Psoas muscle (tissue), 8 donors: ENCODE data around the gene GIMAP2. TPM values are rescaled to one million over a fixed set of nuclear protein-coding genes. Genes with fewer than 3 reads are reported as not detected.
"Not testable (repeated sequence)": the region's sequence is repeated elsewhere in the genome, so short reads cannot be mapped to it uniquely, and the experiment has no call there.

Experiments
- ATAC-seq, 4 donors: fragments of 200-7000 bp; cut with Tn5 transposase; one replicate each; pipeline ENCODE4 v1.9.1; 2020; ENCODE audit warnings: moderate library complexity in 3 of 4, mild to moderate bottlenecking in 2 of 4
- DNase-seq, 2 donors: peaks; one replicate each; pipeline ENCODE4 v3.0.0-alpha.2; 2020
- H3K27ac ChIP-seq: fragments of 200-600 bp; one replicate; pipeline ENCODE4 v1.8.0; 2022
- H3K27me3 ChIP-seq, 3 donors: fragments of 200-600 bp in 1 of 3; one replicate each; pipeline versions ENCODE4 v1.6.1 to v1.8.0; 2013 to 2022; ENCODE audit warnings: low read length in 2 of 3, mild to moderate bottlenecking in 2 of 3, moderate library complexity in 1 of 3; ENCODE audit not compliant: insufficient read depth in 3 of 3
- H3K36me3 ChIP-seq, 2 donors: fragments of 200-600 bp in 1 of 2; one replicate each; pipeline versions ENCODE4 v1.6.1 to v1.8.0; 2013 to 2022; ENCODE audit warnings: low read depth in 1 of 2, mild to moderate bottlenecking in 1 of 2, moderate library complexity in 1 of 2; ENCODE audit not compliant: insufficient read depth in 1 of 2
- H3K4me1 ChIP-seq: fragments of 200-600 bp; one replicate; pipeline ENCODE4 v1.8.0; 2022
- H3K4me3 ChIP-seq: fragments of 200-600 bp; one replicate; pipeline ENCODE4 v1.8.0; 2022; ENCODE audit warnings: mild to moderate bottlenecking
- H3K9me3 ChIP-seq: fragments of 200-600 bp; one replicate; pipeline ENCODE4 v1.8.0; 2022
- WGBS, 3 donors: extraction: QIAGEN DNeasy Blood & Tissue Kit; methylation state at CpG; one replicate each; pipeline versions ENCODE4 v1.1.6 to v1.1.7; 2013; 5-methylcytosine and 5-hydroxymethylcytosine counted together
- intact Hi-C, 2 donors: fragments of 100-400 bp; cut with DNase I; formaldehyde crosslinking; loops; one replicate each; pipeline versions ENCODE4 v1.11.0 to v1.14.2; 2022
- polyA plus RNA-seq, 3 donors: library from polyadenylated mRNA; stranded (reverse); fragments of 200-250 nt; gene quantifications; one replicate each; pipeline ENCODE4 v1.2.3, GENCODE V29; 2013
- total RNA-seq, 4 donors: library from RNA; stranded (reverse); fragmentation: NEBNext Ultra II Directional in 2 of 4; extraction: Animal tissue kit (Norgen Biotek cat#: 25700) in 2 of 4; gene quantifications; one replicate each; pipeline versions ENCODE4 v1.2.1 to v1.2.4, GENCODE V29; 2021 to 2023
- TF ChIP-seq, protein P1 (sequence below): fragments of 200-600 bp; IDR thresholded peaks from one replicate; pipeline ENCODE4 v1.8.0; 2022; ENCODE audit warnings: antibody characterized with exemption
- donor health status: healthy with polysubstance abuse.
- donor health status: DM: no; HTN: no; CAD: no; lungs with moderate emphysema.
- donor health status: Bipolar disorder and iron deficiency.
- donor health status: healthy.
- donor health status: DM: yes; HTN: yes; CAD: no.
- donor health status: DM: no; HTN: no; CAD: no.
- donor health status: DM: no; HTN: no; CAD: no.
- donor health status: DM: yes; HTN: yes; CAD: no.

Gene GIMAP2
- total and polyA plus RNA-seq, 7 donors = 1.4 to 5.3 (median 2.3) TPM

- H3K9me3 ChIP-seq, DNase-seq, H3K4me3 ChIP-seq, H3K36me3 ChIP-seq, ATAC-seq, H3K27me3 ChIP-seq, H3K27ac ChIP-seq, intact Hi-C loops, H3K4me1 ChIP-seq: not testable (repeated sequence)
- 64 to 87% (median 67%) methylated on average over 1 to 2 of the region's 2 CpGs for WGBS, 3 donors
Measured at GRCh38 chr7:150680364-150680763, 5.1 kb upstream of the GIMAP2 start.

- Histone ChIP-seq H3K27ac (peak overlapping the region; percentile 58), H3K36me3 (no peaks in the 10 kb centered on the region), H3K9me3 (no peaks in the 10 kb centered on the region), H3K4me3 (peak overlapping the region; percentile 56), H3K27me3 (no peaks in the 10 kb centered on the region), H3K4me1 (no peaks in the 10 kb centered on the region)
- DNase-seq (no peak), ATAC-seq (no peak)
- TF ChIP-seq, protein P1, sequence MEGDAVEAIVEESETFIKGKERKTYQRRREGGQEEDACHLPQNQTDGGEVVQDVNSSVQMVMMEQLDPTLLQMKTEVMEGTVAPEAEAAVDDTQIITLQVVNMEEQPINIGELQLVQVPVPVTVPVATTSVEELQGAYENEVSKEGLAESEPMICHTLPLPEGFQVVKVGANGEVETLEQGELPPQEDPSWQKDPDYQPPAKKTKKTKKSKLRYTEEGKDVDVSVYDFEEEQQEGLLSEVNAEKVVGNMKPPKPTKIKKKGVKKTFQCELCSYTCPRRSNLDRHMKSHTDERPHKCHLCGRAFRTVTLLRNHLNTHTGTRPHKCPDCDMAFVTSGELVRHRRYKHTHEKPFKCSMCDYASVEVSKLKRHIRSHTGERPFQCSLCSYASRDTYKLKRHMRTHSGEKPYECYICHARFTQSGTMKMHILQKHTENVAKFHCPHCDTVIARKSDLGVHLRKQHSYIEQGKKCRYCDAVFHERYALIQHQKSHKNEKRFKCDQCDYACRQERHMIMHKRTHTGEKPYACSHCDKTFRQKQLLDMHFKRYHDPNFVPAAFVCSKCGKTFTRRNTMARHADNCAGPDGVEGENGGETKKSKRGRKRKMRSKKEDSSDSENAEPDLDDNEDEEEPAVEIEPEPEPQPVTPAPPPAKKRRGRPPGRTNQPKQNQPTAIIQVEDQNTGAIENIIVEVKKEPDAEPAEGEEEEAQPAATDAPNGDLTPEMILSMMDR = no peak
- 43 to 50% (median 46%) methylated on average over 8 to 9 of the region's 9 CpGs for WGBS, 3 donors
- intact Hi-C loops = no loop called here
Measured at GRCh38 chr7:150686030-150686631, 625 bp downstream of the GIMAP2 start.

DNA sequence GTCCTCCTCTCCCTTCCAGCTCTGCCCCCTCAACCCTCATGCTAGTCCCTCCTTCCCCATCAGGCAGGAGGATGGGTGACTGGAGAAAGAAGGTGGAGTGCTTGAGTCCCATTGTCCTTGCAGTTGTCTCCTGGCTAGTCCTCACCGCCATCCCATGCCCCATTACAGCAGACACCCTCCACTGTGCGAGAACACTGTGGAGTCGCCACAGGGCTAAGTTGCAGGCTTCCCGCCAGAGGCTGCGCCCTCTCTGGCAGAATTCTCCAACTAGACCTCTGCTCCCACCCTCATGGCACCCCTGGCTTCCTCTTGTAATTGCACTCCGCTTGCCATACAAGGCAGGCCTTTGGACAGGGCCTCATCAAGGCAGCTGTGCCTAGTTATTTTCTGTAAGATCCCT lies 3.1 kb downstream of the GIMAP2 start:
- H3K9me3 ChIP-seq = no peaks in the 10 kb centered on the region
- no peak overlapping the region for H3K27ac ChIP-seq
- no peaks in the 10 kb centered on the region for H3K4me1 ChIP-seq
- intact Hi-C loops = no loop called here
- 81 to 94% (median 88%) methylated on average over 6 of the region's 6 CpGs for WGBS, 3 donors
- H3K4me3 ChIP-seq = no peak overlapping the region
- no peaks in the 10 kb centered on the region for H3K27me3 ChIP-seq
- TF ChIP-seq, protein P1 = no peak
- no peaks in the 10 kb centered on the region for H3K36me3 ChIP-seq
- no peak for ATAC-seq
- no peak for DNase-seq

DNA sequence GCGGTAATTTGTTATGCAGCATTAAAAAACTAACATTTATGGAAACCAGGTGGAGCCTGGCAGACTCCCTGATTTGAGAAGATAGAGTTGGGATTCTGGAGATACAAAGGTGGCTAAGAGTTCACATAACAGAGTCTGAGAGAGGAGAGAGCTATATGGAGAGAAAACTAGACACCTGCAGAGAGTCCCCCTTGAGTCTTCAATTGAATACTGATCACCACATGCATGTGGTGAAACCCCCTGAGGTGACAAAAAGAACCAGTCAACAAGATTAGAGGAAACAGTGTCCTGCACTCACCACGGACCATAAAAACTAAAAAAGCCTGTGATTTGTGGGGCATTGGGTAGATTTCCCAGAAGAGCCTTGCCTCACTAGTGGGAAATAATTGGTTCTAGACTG lies 10.1 kb downstream of the GIMAP2 start:
- H3K9me3 ChIP-seq = peaks cover 28% of the 10 kb centered on the region
- H3K27me3 ChIP-seq = no peaks in the 10 kb centered on the region
- H3K4me1 ChIP-seq = no peaks in the 10 kb centered on the region
- no peaks in the 10 kb centered on the region for H3K36me3 ChIP-seq
- DNase-seq (no peak), ATAC-seq (no peak)
- H3K27ac ChIP-seq = no peak overlapping the region
- H3K4me3 ChIP-seq = no peak overlapping the region
- WGBS, 3 donors = 29 to 37% (median 30%) methylated on average over 2 of the region's 2 CpGs
- TF ChIP-seq, protein P1 = no peak
- intact Hi-C loops = no loop called here

GRCh38 chr7:150703209-150703608 lies 17.7 kb downstream of the GIMAP2 start:
- TF ChIP-seq, protein P1 = no peak
- H3K4me3 ChIP-seq = no peak overlapping the region
- no peaks in the 10 kb centered on the region for H3K4me1 ChIP-seq
- ATAC-seq = no peak
- no peak for DNase-seq
- peaks cover 0 to 2% (median 0%) of the 10 kb centered on the region in 3 donors for H3K27me3 ChIP-seq
- no peaks in the 10 kb centered on the region for H3K36me3 ChIP-seq
- no peak overlapping the region for H3K27ac ChIP-seq
- peaks cover 31% of the 10 kb centered on the region for H3K9me3 ChIP-seq
- intact Hi-C loops = no loop called here
- 86 to 94% (median 88%) methylated on average over 1 of the region's 1 CpG for WGBS, 3 donors
